Left lobe of liver (tissue), 2 donors: ENCODE results near the gene UGT1A6. TPM values are rescaled to one million over a fixed set of nuclear protein-coding genes. Genes with fewer than 3 reads are reported as not detected.

Experiments
- ATAC-seq: fragments of 200-7000 bp; cut with Tn5 transposase; one replicate; pipeline ENCODE4 v1.9.1; 2020; ENCODE audit warnings: mild to moderate bottlenecking, moderate library complexity
- DNase-seq: peaks from one replicate; pipeline ENCODE4 v3.0.0-alpha.2; 2020; ENCODE audit warnings: low spot score
- total RNA-seq: library from RNA; stranded (reverse); gene quantifications from one replicate; pipeline ENCODE4 v1.2.1, GENCODE V29; 2021
- donor health status: DM: no; HTN: no; CAD: no; lungs with moderate emphysema.
- donor health status: DM: no; HTN: yes; CAD: no.

UGT1A6 gene
- total RNA-seq, 1 donor from 2014 or later, result 181 TPM

- peak; percentile 18 for DNase-seq
- no peak for ATAC-seq
Measured at GRCh38 chr2:233798335-233799086, 105.8 kb downstream of the UGT1A6 start.

- ATAC-seq, result no peak
- peak; percentile 22 for DNase-seq
Measured at GRCh38 chr2:233799087-233799665, 106.5 kb downstream of the UGT1A6 start.

- no peak for ATAC-seq
- peak; percentile 24 for DNase-seq
Measured at GRCh38 chr2:233799716-233800115, 107.0 kb downstream of the UGT1A6 start.

- no peak for ATAC-seq
- DNase-seq, result no peak
Measured at GRCh38 chr2:233800208-233800607, 107.5 kb downstream of the UGT1A6 start.

GRCh38 chr2:233801357-233802131 lies 108.9 kb downstream of the UGT1A6 start:
- ATAC-seq, result no peak
- DNase-seq, result peak; percentile 28

- peak; percentile 22 for DNase-seq
Measured at GRCh38 chr2:233802132-233802815, 109.6 kb downstream of the UGT1A6 start.

GRCh38 chr2:233803292-233803911 lies 110.7 kb downstream of the UGT1A6 start:
- DNase-seq (peak; percentile 22), ATAC-seq (no peak)

More at GRCh38 chr2:233802132-233802815, 109.6 kb downstream of the UGT1A6 start:
- no peak for ATAC-seq

GRCh38 chr2:233803994-233804393 lies 111.3 kb downstream of the UGT1A6 start:
- DNase-seq (peak; percentile 36), ATAC-seq (no peak)

- DNase-seq, result peak; percentile 30
- ATAC-seq, result no peak
Measured at GRCh38 chr2:233807215-233807865, 114.7 kb downstream of the UGT1A6 start.

GRCh38 chr2:233807966-233808935 lies 115.6 kb downstream of the UGT1A6 start:
- DNase-seq (peak; percentile 31), ATAC-seq (no peak)

GRCh38 chr2:233810385-233810784 lies 117.7 kb downstream of the UGT1A6 start:
- ATAC-seq (no peak), DNase-seq (peak; percentile 14)

GRCh38 chr2:233811087-233811486 lies 118.4 kb downstream of the UGT1A6 start:
- no peak for ATAC-seq
- DNase-seq, result peak; percentile 22

- peak; percentile 35 for DNase-seq
- ATAC-seq, result no peak
Measured at GRCh38 chr2:233811732-233812131, 119.0 kb downstream of the UGT1A6 start.

GRCh38 chr2:233813236-233814055 lies 120.8 kb downstream of the UGT1A6 start:
- DNase-seq, result peak; percentile 29
- no peak for ATAC-seq

GRCh38 chr2:233814056-233814835 lies 121.6 kb downstream of the UGT1A6 start:
- ATAC-seq (no peak), DNase-seq (peak; percentile 39)

GRCh38 chr2:233815861-233816260 lies 123.2 kb downstream of the UGT1A6 start:
- ATAC-seq (no peak), DNase-seq (no peak)

GRCh38 chr2:233816334-233816733 lies 123.6 kb downstream of the UGT1A6 start:
- no peak for ATAC-seq
- DNase-seq, result peak; percentile 39
